Activated gamma-delta T cell (primary cell): Measurements from ENCODE around the gene UHMK1.
"Not testable (repeated sequence)": the region's sequence is repeated elsewhere in the genome, so short reads cannot be mapped to it uniquely, and the experiment has no call there.

Experiments used
- DNase-seq: peaks from one replicate; lab custom pipeline; 2025; lab: John Stamatoyannopoulos, UW
- total RNA-seq, 2 donors: gene quantifications; one replicate each; lab custom pipeline; 2026; lab: John Stamatoyannopoulos, UW

UHMK1 gene
- 333 to 356 reads per million in 2 donors for total RNA-seq

- peak; percentile 58 for DNase-seq
Measured at GRCh38 chr1:162497723-162498495, at the start of gene UHMK1. TSS of gene UHMK1 (plus strand) at chr1:162497818. CDS start at chr1:162498001, 183 bp downstream.

GRCh38 chr1:162454361-162454760 is 43.3 kb upstream of the UHMK1 start:
- not testable (repeated sequence) for DNase-seq

GRCh38 chr1:162456323-162456722 is 41.3 kb upstream of the UHMK1 start:
- DNase-seq, result no peak

- no peak for DNase-seq
Measured at GRCh38 chr1:162458236-162458635, 39.4 kb upstream of the UHMK1 start.

GRCh38 chr1:162462425-162462824 is 35.2 kb upstream of the UHMK1 start:
- DNase-seq, result not testable (repeated sequence)

- DNase-seq, result no peak
Measured at GRCh38 chr1:162463021-162463420, 34.6 kb upstream of the UHMK1 start.

GRCh38 chr1:162466797-162467196 is 30.8 kb upstream of the UHMK1 start:
- no peak for DNase-seq

- DNase-seq, result no peak
Measured at GRCh38 chr1:162470216-162470615, 27.4 kb upstream of the UHMK1 start.

- no peak for DNase-seq
Measured at GRCh38 chr1:162471290-162471853, 26.2 kb upstream of the UHMK1 start.

GRCh38 chr1:162475089-162475488 is 22.5 kb upstream of the UHMK1 start:
- DNase-seq, result no peak

- no peak for DNase-seq
Measured at GRCh38 chr1:162475539-162476185, 22.0 kb upstream of the UHMK1 start.

GRCh38 chr1:162476620-162477019 is 21.0 kb upstream of the UHMK1 start:
- DNase-seq, result no peak

GRCh38 chr1:162485236-162485635 is 12.4 kb upstream of the UHMK1 start:
- DNase-seq, result no peak

GRCh38 chr1:162487241-162487640 is 10.4 kb upstream of the UHMK1 start:
- DNase-seq, result no peak

GRCh38 chr1:162488219-162488618 is 9.4 kb upstream of the UHMK1 start:
- no peak for DNase-seq

- DNase-seq, result not testable (repeated sequence)
Measured at GRCh38 chr1:162495531-162496233, 1.9 kb upstream of the UHMK1 start.

- DNase-seq, result no peak
Measured at GRCh38 chr1:162497104-162497722, 405 bp upstream of the UHMK1 start.

- DNase-seq, result no peak
Measured at GRCh38 chr1:162498496-162498810, 835 bp downstream of the UHMK1 start.

GRCh38 chr1:162500805-162501204 is 3.2 kb downstream of the UHMK1 start:
- no peak for DNase-seq

- no peak for DNase-seq
Measured at GRCh38 chr1:162502077-162502476, 4.5 kb downstream of the UHMK1 start.

- DNase-seq, result no peak
Measured at GRCh38 chr1:162502928-162503327, 5.3 kb downstream of the UHMK1 start.

- DNase-seq, result no peak
Measured at GRCh38 chr1:162527314-162527713, 29.7 kb downstream of the UHMK1 start.
